Stimulated activated CD8-positive, alpha-beta memory T cell treated with anti-CD3 and anti-CD28 coated beads, Interleukin-12 subunit alpha, Interleukin-12 subunit beta, amount 100 ng/mL, for 24 hours (primary cell): Measurements from ENCODE around the gene CDK12.

Experiments used
- DNase-seq: peaks from one replicate; pipeline ENCODE4 v3.0.0-alpha.2; 2020; ENCODE audit errors: extremely low read depth

The CDK12 gene

GRCh38 chr17:39548494-39549225 lies 87.4 kb downstream of the CDK12 start:
- DNase-seq: no peak

DNA sequence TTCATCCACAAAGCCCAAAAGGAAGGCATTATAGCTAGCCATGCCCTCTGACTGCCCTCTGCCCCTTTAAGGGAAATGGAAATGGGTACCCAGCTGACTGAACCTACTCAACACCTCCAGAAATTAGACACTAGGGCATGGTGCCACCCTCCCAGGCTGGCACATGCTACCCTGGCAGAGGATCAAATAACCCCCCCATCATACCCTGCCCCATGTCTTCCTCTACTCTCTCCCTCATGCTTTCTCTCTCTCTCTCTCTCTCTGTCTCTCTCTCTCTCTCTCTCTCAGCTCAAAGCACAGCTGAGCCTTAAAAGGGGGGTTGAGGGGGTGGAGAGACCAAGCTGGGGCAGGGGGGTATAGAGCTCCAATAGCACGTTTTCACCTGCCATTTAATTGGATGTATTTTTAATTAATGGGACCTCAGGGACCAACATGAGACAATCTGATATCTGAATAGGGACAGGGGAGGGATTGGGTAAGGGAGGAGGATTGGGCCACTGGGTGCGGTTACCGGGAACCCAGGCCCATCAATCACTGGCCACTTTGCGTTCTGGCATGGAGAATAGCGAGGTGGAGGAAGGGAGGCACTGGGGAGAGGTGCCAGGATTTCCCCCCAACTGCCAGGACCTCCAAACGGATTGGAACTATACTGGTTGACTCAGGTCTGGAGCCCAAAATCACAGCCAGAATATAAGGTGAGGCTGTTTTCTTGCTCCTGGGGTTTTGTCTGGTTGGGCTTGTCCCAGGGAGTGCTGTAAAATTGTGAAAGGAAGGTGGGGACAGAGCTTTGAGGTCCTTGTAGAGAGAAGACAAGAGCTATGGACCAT lies 88.7 kb downstream of the CDK12 start:
- no peak for DNase-seq

- DNase-seq: no peak
Observed at GRCh38 chr17:39551879-39552278, 90.6 kb downstream of the CDK12 start.

GRCh38 chr17:39553341-39553945 lies 92.2 kb downstream of the CDK12 start:
- DNase-seq: no peak

GRCh38 chr17:39555368-39555767 lies 94.1 kb downstream of the CDK12 start:
- DNase-seq: no peak

DNA sequence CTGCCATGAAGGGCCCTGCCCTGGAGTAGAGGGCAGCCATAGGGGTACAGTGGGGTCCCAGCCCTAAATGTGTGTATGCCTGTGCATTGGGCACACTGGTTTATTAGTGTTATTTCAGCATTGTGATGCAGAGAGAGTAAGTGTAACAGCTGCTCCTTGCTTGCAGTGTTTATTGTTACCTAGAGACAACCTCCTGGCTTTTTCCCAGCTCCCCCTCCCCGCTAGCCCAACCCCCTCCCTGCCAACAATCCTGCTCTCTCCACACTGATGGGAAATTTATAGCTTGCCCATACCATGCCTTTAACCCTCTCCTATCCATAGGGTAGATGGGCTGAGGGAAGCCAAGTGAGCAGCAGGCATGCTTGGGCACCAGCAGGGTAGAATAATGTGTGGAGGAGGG lies 95.1 kb downstream of the CDK12 start:
- no peak for DNase-seq

- DNase-seq: no peak
Observed at GRCh38 chr17:39562395-39562794, 101.1 kb downstream of the CDK12 start.

GRCh38 chr17:39562976-39563375 lies 101.7 kb downstream of the CDK12 start:
- DNase-seq: no peak

DNA sequence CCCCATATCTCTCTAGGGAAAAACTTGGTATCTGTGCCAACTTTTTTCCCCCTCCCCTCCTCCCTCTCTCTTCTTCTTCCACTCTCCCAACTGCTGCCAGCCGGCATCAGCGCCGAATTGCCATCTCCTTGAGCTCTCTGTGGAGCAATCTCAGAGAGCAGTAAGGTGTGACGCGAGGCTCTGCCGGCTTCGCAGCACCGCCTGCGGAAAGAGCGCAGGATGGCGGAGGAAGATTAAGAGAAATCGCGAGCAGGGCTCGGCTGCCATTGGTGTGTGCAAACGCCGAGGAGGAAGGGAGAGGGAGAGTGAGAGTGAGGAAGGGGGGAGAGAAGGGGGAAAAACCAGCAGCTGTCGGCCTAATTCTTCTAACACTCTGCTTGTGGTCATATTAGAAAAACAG lies 102.2 kb downstream of the CDK12 start:
- DNase-seq: no peak

DNA sequence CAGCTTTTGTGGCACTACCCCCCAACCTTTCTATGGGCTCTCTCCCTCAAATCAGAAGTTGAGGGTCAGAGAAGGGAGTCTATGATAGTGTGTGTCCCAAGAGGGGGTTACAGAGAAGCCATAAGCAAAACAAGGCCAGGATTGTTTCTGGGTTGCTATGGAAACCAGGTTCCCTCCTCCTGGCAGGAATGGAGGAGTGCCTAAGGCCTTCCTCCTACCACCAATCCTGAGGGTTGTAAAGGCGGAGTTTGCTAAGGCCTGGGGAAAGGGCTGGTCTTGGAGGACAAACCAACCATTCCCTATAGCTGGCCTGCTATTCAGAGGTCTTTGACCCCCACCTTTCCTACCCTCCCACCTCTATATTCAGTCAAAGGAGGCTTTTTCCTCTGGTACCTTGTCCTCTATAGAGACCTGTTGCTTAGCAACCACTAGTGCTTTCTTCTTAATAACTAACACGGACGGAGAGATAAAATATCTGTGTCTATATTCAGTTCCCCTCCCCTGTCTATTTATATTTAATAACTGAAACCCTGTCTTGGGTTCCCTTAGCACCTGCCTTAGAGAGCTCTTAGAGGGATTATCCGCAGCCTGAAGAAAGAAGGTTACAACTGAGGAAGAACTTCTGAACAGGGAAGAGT lies 103.0 kb downstream of the CDK12 start:
- no peak for DNase-seq

DNA sequence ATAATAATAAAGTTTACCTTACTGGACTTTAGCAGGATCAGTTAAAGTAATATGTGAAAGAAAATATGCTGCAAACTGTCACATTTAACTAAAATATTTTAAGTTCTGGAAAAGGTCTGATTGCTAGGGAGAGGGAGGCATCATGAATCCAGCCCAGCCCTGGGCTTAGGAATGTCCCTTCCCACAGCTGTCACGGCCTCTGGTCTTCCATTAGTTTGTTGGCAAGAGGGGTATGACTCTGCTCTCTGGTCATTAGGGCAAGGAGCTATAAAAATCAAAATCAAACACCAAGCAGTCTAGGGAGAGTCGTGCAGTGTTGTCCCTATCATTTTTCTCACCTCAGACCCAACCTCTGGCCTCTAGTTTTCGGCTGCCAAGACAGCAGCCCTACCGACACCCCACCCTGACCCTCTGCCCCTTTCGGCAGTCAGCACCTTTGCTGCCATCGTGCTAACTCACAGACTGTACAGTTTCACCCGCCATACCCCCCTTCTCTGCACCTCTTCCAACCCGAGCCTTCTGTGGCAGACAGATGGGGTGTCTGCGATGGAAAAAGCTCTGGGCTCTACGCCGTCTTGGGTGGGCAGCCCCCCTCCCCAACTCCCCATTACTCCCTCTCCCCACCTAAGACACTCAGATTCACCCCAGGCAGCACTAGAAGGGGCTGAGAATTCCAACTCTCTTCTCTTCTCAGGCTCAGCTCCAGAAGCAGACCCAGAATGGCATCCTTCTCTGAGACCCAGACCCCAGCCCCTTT lies 105.0 kb downstream of the CDK12 start:
- DNase-seq: no peak

DNA sequence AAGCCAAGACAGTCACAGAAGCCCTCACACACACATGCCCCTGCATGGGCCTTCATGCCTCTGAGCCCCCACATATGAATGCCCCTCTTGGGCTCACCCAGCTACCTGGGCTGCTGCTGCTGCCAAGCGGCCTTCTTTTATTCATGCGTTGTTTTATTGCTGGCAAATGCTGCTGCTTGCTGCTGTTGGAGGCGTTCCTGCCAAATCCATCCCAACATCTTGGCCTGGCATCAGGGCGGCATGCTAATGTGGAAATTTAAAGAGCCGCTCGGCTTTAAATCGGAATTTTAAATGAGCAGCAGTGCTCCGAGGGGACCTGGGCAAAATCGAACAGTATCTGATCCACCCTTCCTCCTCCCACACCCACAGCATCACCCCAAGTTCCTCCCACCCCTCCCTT lies 107.4 kb downstream of the CDK12 start:
- DNase-seq: no peak

DNA sequence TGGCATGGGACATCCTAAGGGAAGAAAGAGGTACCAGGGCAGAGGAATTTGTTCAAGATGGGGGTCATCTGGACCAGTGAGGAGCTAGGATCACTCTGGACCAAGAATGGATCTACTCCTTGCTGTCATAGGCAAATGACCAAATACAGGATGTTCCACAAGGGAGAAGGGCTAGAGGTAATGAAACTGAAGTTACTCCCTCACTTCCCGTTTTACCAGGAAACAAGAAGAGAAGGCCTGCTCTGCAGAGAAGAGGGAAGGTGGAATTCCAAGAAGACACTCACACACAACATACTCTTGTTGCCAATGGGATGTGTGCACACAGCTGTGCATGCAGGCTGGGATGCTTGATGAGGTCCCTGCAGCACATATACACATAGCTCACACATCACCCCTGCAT lies 107.8 kb downstream of the CDK12 start:
- DNase-seq: no peak

- DNase-seq: no peak
Observed at GRCh38 chr17:39572121-39572520, 110.8 kb downstream of the CDK12 start.

- DNase-seq: no peak
Observed at GRCh38 chr17:39573447-39574298, 112.4 kb downstream of the CDK12 start.

DNA sequence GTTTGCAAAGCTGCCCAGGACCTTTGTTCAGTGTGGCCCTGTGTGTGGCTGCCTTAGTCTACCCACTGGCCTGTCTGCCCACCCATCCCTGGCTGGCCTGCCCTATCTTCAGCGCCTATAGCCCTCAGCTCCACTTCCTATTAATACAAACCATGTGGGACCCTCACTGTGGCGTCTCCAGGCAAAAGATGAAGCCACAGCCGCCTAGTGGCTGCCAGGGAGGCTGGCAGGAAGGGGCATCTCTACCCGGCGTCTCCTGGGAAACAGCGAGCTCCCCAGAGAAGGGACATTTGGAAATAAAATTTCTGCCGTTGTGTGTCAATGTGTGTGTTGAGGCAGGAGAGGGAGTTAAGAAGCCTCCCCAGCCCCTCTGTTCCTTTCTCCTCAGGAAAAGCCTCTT lies 114.9 kb downstream of the CDK12 start:
- DNase-seq: no peak

- DNase-seq: no peak
Observed at GRCh38 chr17:39578272-39578671, 117.0 kb downstream of the CDK12 start.

DNA sequence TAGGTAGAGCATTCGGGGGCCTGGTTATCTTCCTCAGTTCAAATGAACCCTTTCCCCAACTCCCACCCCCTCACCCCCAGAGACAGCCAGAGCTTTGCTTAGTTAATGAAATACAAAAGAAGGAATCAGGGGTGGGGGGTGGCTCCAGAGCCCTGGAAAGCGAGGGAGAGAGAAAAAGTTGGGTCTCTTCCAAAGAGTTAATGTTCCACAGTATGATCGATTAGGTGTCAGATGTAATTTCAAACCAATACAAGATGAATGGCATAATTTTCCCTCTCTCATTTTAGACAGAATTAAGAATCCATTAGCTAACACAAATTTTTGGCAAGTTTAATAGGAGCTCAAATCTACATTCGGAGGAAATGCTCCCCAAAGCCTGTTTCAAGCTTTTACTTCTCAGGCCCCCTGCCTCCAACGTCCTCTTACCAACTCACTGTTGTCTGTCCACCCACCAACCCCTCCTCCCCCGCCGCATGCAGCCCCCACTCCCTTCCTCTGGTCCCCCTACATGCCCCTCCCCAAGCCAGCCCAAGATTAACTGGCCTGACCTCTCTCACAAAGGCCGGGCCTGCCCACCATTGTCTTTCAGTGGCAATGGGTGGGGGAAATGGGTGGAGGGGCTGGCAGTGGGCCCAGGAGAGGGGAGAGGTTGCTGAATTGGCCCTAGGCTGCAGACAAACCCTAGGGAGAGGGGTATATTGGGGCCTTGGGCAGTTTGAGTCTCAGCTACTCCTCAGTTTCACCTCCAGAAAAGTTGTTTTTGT lies 118.2 kb downstream of the CDK12 start:
- DNase-seq: no peak

DNA sequence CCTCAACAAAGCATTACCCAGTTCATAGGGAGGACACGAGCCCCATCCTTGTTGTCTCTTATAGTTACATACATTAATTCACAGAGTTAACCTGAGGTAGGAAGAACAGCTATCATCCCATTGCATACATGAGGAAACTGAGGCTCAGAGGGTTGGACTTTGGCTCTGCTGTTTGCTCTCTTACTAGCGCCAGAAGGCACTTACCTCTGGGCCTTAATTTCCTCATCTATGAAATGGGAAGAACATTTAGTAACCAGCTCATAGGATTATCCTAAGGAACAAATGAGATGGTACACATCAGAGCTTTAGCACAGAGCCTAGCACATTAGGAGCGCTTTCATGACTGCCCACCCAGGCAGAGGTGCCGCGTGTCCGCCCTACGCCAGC lies 118.8 kb downstream of the CDK12 start:
- no peak for DNase-seq
